Measurements from ENCODE around the gene ZNF425. TPM values are rescaled to one million over a fixed set of nuclear protein-coding genes. Genes with fewer than 3 reads are reported as not detected.

The ZNF425 gene
- total RNA-seq, 1 experiment from 2014 or later = 3.0 TPM

- Histone ChIP-seq H3K27me3 (ENCODE audit: control insufficient read depth, insufficient read depth, low read length) (no peaks in the 10 kb centered on the region), H3K4me3 (ENCODE audit: low read depth in 2 of 2, low read length in 2 of 2) (no peak overlapping the region), H3K9me3 (ENCODE audit: control insufficient read depth, insufficient read depth, low read depth, low read length) (no peaks in the 10 kb centered on the region), H3K4me1 (ENCODE audit: control insufficient read depth, insufficient read depth, low read length) (no peaks in the 10 kb centered on the region), H3K36me3 (ENCODE audit: control insufficient read depth, insufficient read depth, low read length) (peaks cover 16% of the 10 kb centered on the region), H3K27ac (ENCODE audit: low read length) (no peak overlapping the region)
- BruUV-seq (replicated peaks) = no TSS peak
- intact Hi-C loops (cut with micrococcal nuclease; ENCODE audit: unreplicated experiment) (no loop called here), in situ Hi-C loops (cut with HindIII; ENCODE audit: low pct_unique_long_range_greater_than_20kb, low sequenced_read_pairs) (no loop called here)
- DNase-seq (ENCODE audit: low read depth, low spot score) (no peak), ATAC-seq (no peak)
- TF ChIP-seq CTCF (IDR thresholded peaks at IDR 0.05) (no peak), SIN3A (IDR thresholded peaks at IDR 0.05; ENCODE audit: borderline replicate concordance, insufficient read depth, low read depth, low read length) (no peak), TCF7L2 (IDR thresholded peaks at IDR 0.05; ENCODE audit: low read depth, low read length) (no peak), REST (IDR thresholded peaks at IDR 0.05; ENCODE audit: insufficient read depth in 1 of 2, low read depth in 2 of 2, low read length in 1 of 2) (no peak), POLR2AphosphoS5 (IDR thresholded peaks at IDR 0.05; ENCODE audit: low read depth, low read length) (no peak)
- POLR2A ChIA-PET = no interaction called here
- CTCF ChIA-PET = interaction anchor here (0.5 kb wide), 1 partner anchor 10 kb away, joined by 4 read pairs; no protein-coding TSS in a partner anchor
Observed at GRCh38 chr7:149072438-149072775, 53.7 kb downstream of the ZNF425 start.

GRCh38 chr7:149071641-149072437 is 54.3 kb downstream of the ZNF425 start:
- Histone ChIP-seq H3K4me3 (ENCODE audit: low read depth in 2 of 2, low read length in 2 of 2) (no peak overlapping the region), H3K27me3 (ENCODE audit: control insufficient read depth, insufficient read depth, low read length) (no peaks in the 10 kb centered on the region), H3K9me3 (ENCODE audit: control insufficient read depth, insufficient read depth, low read depth, low read length) (no peaks in the 10 kb centered on the region), H3K4me1 (ENCODE audit: control insufficient read depth, insufficient read depth, low read length) (no peaks in the 10 kb centered on the region), H3K36me3 (ENCODE audit: control insufficient read depth, insufficient read depth, low read length) (peaks cover 16% of the 10 kb centered on the region), H3K27ac (ENCODE audit: low read length) (no peak overlapping the region)
- DNase-seq (ENCODE audit: low read depth, low spot score) = no peak
- CTCF ChIA-PET = interaction anchor here (0.5 to 0.7 kb wide), 2 partner anchors 10 to 16 kb away, joined by 3 to 4 read pairs; no protein-coding TSS in a partner anchor
- intact Hi-C loops (cut with micrococcal nuclease; ENCODE audit: unreplicated experiment) = no loop called here
- TF ChIP-seq POLR2AphosphoS5 (IDR thresholded peaks at IDR 0.05; ENCODE audit: low read depth, low read length) (no peak), TCF7L2 (IDR thresholded peaks at IDR 0.05; ENCODE audit: low read depth, low read length) (no peak), SIN3A (IDR thresholded peaks at IDR 0.05; ENCODE audit: borderline replicate concordance, insufficient read depth, low read depth, low read length) (no peak), CTCF (IDR thresholded peaks at IDR 0.05) (peak; percentile 80), REST (IDR thresholded peaks at IDR 0.05; ENCODE audit: insufficient read depth in 1 of 2, low read depth in 2 of 2, low read length in 1 of 2) (no peak)
- ATAC-seq = peak; percentile 81
- POLR2A ChIA-PET = interaction anchor here (0.6 kb wide), 1 partner anchor 21 kb away, joined by 6 read pairs; no protein-coding TSS in a partner anchor
- in situ Hi-C loops (cut with HindIII; ENCODE audit: low pct_unique_long_range_greater_than_20kb, low sequenced_read_pairs) = no loop called here
- BruUV-seq (replicated peaks) = no TSS peak

Measured in Panc1 (cell line).